ENCODE measurements around the gene ACE. TPM values are rescaled to one million over a fixed set of nuclear protein-coding genes. Genes with fewer than 3 reads are reported as not detected.

ACE gene
- total RNA-seq, 4 donors from 2014 or later = 3.0 to 10.2 (median 7.2) TPM

- H3K4me3 ChIP-seq (ENCODE audit: low read depth, poor library complexity, severe bottlenecking) = no peak overlapping the region
- WGBS, 2 donors = 84 to 93% methylated on average over 3 to 11 of the region's 12 CpGs
- TF ChIP-seq, protein P1, sequence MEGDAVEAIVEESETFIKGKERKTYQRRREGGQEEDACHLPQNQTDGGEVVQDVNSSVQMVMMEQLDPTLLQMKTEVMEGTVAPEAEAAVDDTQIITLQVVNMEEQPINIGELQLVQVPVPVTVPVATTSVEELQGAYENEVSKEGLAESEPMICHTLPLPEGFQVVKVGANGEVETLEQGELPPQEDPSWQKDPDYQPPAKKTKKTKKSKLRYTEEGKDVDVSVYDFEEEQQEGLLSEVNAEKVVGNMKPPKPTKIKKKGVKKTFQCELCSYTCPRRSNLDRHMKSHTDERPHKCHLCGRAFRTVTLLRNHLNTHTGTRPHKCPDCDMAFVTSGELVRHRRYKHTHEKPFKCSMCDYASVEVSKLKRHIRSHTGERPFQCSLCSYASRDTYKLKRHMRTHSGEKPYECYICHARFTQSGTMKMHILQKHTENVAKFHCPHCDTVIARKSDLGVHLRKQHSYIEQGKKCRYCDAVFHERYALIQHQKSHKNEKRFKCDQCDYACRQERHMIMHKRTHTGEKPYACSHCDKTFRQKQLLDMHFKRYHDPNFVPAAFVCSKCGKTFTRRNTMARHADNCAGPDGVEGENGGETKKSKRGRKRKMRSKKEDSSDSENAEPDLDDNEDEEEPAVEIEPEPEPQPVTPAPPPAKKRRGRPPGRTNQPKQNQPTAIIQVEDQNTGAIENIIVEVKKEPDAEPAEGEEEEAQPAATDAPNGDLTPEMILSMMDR (IDR thresholded peaks at IDR 0.05) = no peak
- TF ChIP-seq POLR2A (IDR thresholded peaks at IDR 0.05) = no peak
- intact Hi-C loops (cut with DNase I; ENCODE audit: low total_unique reads) = no loop called here
- no peak for DNase-seq (ENCODE audit: low spot score in 2 of 2)
Observed at GRCh38 chr17:63496177-63496576, 19.3 kb downstream of the ACE start.

DNA sequence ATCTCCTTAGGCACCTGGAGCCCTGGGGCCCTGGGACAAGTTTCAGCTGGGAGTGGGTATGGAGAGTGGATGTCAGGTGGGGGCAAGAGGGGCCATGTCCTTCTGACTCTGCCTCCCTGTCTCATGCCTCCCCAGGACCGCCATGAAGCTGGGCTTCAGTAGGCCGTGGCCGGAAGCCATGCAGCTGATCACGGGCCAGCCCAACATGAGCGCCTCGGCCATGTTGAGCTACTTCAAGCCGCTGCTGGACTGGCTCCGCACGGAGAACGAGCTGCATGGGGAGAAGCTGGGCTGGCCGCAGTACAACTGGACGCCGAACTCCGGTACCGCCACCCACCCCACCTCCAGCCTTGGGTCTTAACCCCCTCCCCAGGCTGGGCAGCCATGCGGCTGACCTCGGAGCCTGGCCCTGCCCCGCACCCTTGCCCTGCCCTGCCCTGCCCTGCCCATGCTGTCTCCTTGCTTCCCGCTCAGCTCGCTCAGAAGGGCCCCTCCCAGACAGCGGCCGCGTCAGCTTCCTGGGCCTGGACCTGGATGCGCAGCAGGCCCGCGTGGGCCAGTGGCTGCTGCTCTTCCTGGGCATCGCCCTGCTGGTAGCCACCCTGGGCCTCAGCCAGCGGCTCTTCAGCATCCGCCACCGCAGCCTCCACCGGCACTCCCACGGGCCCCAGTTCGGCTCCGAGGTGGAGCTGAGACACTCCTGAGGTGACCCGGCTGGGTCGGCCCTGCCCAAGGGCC, 20.0 kb downstream of the ACE start:
- WGBS, 2 donors = 87 to 93% methylated on average over 27 to 35 of the region's 36 CpGs
- no peak overlapping the region for H3K4me3 ChIP-seq (ENCODE audit: low read depth, poor library complexity, severe bottlenecking)
- TF ChIP-seq, protein P1 (IDR thresholded peaks at IDR 0.05) = no peak
- no peak for TF ChIP-seq POLR2A (IDR thresholded peaks at IDR 0.05)
- intact Hi-C loops (cut with DNase I; ENCODE audit: low total_unique reads) = no loop called here
- DNase-seq (ENCODE audit: low spot score in 2 of 2) = no peak

- intact Hi-C loops (cut with DNase I; ENCODE audit: low total_unique reads) = no loop called here
- H3K4me3 ChIP-seq (ENCODE audit: low read depth, poor library complexity, severe bottlenecking) = no peak overlapping the region
- no peak for DNase-seq (ENCODE audit: low spot score in 2 of 2)
- WGBS, 2 donors = 67 to 70% methylated on average over 8 to 16 of the region's 16 CpGs
- no peak for TF ChIP-seq POLR2A (IDR thresholded peaks at IDR 0.05)
- TF ChIP-seq, protein P1 (IDR thresholded peaks at IDR 0.05) = no peak
Observed at GRCh38 chr17:63497708-63498483, 21.0 kb downstream of the ACE start.

DNA sequence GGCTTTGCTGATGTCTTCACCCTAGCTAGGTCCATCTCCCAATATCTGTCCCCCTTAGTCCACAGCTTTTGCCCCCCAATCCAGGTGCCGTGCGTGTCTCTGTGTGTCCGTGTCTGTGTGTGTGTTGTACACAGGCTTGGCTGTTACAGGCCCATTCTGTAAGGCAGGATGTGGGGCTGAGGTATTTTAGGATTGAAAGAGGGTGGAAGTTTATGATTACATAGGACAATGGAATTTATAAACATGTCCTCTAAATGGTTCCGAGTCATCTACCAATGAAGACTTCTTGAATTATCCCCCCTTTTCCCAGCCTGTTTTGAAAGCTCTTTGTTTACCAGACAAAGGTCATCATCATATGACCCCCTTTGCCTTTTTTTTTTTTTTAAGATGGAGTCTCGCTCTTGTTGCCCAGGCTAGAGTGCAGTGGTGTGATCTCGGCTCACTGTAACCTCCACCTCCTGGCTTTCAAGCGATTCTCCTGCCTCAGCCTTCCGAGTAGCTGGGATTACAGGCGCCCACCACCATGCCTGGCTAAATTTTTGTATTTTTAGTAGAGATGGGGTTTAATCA, 21.9 kb downstream of the ACE start:
- intact Hi-C loops (cut with DNase I; ENCODE audit: low total_unique reads) = no loop called here
- no peak overlapping the region for H3K4me3 ChIP-seq (ENCODE audit: low read depth, poor library complexity, severe bottlenecking)
- TF ChIP-seq, protein P1 (IDR thresholded peaks at IDR 0.05) = no peak
- TF ChIP-seq POLR2A (IDR thresholded peaks at IDR 0.05) = no peak
- 84 to 87% methylated on average over 9 of the region's 9 CpGs for WGBS, 2 donors
- no peak for DNase-seq (ENCODE audit: low spot score in 2 of 2)

DNA sequence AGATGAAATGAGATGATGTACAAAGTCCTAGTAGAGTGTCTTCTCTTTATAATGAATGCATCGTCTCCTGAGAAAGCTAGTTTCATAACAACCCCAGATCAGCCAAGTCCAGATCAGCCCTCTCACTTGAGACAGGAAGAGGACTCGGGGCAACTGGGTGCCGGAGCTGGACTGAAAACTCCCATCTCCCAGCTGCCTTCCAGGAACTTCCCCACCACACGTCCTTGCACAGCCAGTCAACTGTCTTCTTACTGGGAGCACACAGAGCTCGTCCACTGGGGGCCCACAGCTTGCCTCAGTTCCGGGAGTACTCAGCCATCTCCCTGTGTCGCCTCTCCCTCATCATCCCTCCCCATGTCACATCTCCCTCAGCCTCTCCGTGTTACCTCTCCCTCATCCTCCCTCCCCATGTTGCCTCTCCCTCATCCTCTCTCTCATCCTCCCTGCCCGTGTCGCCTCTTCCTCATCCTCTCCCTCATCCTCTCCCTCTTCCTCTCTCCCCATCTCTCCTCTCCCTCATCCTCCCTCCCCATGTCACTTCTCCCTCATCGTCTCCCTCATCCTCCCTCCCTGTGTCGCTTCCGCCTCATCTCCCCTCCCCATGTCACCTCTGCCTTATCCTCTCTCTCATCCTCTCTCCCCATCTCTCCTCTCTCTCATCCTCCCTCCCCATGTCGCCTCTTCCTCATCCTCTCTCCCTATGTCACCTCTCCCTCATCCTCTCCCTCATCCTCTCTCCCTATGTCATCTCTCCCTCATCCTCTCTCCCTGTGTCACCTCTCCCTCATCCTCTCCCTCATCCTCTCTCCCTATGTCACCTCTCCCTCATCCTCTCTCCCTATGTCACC, 23.9 kb downstream of the ACE start:
- intact Hi-C loops (cut with DNase I; ENCODE audit: low total_unique reads) = no loop called here
- no peak overlapping the region for H3K4me3 ChIP-seq (ENCODE audit: low read depth, poor library complexity, severe bottlenecking)
- TF ChIP-seq, protein P1 (IDR thresholded peaks at IDR 0.05) = peak in 1 of 3 donors; percentile 13
- TF ChIP-seq POLR2A (IDR thresholded peaks at IDR 0.05) = no peak
- DNase-seq (ENCODE audit: low spot score in 2 of 2) = no peak
- WGBS, 2 donors = 55 to 56% methylated on average over 14 of the region's 14 CpGs

Measured in lower leg skin (tissue), 4 donors.